GM10266 (cell line): ENCODE data around the gene JADE1.

ENCODE experiments used
- DNase-seq: peaks from one replicate; pipeline ENCODE4 v3.0.0; 2012; ENCODE audit errors: extremely low spot score
- TF ChIP-seq, protein P1 (sequence below): IDR thresholded peaks from 2 replicates; pipeline ENCODE4 v1.5.1; 2012; ENCODE audit warnings: mild to moderate bottlenecking, low read depth; ENCODE audit not compliant: control insufficient read depth, insufficient read depth; ENCODE audit errors: missing control alignments

The JADE1 gene

DNA sequence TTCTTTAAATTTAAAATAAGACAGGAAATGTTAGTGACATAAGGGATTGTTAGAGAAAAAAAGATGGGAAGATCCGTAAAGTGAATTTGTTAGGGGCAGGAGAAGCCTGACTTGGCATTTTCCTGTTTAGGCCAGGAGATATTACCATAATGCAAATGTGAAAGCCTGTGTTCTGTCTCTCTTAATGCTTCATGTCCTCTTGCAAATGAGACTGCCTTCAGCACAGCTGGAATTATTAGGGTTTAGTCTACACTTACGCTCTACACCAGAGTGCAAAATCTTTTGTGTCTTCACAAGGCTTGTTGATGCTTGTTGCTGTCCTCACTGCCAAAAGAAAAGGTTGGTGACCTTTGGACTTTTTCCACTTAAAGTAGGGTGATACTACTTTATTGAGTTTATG, 56.8 kb downstream of the JADE1 start:
- TF ChIP-seq, protein P1, sequence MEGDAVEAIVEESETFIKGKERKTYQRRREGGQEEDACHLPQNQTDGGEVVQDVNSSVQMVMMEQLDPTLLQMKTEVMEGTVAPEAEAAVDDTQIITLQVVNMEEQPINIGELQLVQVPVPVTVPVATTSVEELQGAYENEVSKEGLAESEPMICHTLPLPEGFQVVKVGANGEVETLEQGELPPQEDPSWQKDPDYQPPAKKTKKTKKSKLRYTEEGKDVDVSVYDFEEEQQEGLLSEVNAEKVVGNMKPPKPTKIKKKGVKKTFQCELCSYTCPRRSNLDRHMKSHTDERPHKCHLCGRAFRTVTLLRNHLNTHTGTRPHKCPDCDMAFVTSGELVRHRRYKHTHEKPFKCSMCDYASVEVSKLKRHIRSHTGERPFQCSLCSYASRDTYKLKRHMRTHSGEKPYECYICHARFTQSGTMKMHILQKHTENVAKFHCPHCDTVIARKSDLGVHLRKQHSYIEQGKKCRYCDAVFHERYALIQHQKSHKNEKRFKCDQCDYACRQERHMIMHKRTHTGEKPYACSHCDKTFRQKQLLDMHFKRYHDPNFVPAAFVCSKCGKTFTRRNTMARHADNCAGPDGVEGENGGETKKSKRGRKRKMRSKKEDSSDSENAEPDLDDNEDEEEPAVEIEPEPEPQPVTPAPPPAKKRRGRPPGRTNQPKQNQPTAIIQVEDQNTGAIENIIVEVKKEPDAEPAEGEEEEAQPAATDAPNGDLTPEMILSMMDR, result no peak
- DNase-seq, result no peak

DNA sequence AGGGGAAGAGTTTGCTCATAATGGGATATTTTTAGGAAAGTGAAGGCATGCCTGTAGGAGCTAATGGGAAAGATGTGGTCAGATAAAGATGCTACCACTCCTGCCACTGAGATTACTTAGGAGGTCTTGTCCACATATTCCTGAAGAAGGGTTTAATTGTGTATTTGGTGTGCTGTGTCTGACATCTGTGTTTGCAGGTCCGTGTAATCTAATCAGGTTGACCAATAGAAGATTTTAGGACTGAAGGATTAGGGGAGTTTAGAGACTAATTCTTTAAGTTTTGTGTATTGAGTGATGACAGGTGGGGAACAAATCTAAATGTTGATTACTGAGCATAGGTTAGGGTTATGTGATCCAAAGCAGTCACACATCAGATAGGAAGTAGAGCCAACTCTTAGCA, 57.2 kb downstream of the JADE1 start:
- no peak for DNase-seq
- TF ChIP-seq, protein P1, result no peak

DNA sequence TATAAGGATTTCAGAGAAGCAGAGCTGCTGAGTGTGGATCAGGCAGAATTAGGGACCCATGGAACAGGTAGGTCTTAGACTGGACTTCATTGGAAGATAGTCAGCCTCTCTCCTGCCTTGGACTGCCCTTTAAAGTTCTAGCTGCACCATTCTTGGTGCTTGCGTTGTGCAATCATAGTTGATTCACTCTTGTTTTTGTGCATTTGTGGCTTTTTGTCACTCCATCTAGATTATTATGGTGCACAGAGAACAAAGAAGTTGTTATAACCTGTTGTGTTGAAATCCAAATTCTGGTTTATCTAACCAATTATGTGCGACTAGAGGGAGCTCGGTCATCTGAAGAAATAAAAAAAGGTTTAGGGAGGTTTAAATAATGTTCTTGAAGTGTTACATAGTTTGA, 59.3 kb downstream of the JADE1 start:
- TF ChIP-seq, protein P1, result no peak
- DNase-seq, result no peak

DNA sequence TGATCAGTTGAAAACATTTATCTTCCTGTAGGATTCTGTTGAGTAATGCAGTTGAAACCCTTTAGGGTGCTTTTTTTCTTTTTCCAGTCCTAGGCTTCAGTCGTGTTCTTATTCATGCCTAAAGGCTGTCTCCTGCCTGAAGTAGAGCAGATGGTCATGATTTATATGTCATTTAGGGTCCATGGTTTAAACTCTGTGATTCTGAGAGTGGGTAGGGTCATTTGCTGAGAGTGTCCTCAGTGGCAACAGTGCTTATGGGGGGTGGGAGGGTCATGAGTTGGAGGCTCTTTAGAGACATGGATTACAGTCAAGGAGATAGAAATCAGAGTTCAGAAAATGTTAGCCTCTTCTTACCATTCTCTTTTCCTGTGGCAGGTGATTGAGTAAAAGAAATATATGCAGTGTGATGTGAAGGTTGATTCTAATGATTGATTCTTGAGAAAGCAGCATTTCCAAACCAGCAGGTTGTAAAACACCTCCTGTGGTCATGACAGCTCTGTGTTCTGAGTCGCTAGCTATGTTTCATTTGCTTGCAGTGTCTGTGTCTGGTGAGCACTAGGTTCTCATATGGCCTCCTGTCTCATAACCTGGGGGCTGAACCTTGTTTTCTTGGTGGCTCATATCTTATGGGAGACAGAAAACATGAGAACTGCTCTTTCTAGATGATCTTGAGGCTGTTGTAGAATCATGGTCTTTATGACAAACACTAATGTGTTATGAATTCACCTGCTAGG, 60.4 kb downstream of the JADE1 start:
- TF ChIP-seq, protein P1, result no peak
- no peak for DNase-seq

DNA sequence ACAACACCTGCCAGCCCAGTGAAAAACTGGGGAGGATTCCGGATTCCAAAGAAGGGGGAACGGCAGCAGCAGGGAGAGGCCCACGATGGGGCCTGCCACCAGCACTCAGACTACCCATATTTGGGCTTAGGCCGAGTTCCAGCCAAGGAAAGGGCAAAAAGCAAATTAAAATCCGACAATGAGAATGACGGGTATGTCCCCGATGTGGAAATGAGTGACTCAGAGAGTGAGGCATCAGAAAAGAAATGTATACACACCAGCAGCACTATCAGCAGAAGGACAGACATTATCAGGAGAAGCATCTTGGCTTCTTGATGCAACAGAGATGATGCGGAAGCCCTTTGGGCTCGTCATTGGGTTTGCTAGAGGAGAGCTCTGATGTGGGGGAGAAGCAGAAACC, 62.4 kb downstream of the JADE1 start:
- DNase-seq, result no peak
- TF ChIP-seq, protein P1, result no peak

DNA sequence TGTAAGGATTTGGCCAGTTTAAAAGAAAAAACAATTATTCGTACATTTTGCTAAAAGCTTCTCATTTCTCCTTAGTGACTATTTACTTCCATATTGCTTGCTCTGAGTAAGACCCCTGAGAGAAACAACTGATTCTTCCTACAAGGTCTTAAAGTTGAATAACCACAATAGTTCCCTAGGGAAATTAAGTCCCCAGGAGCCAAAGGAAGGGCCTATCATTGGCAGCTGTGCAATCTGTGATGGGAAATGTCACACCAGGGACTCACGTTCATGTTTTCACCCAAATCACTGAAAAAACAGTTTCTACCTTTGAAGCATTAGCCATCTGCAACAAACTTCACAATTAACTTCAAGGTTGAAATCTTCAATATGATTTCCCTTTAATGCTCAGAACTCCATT, 66.7 kb downstream of the JADE1 start:
- TF ChIP-seq, protein P1, result no peak
- DNase-seq, result no peak

DNA sequence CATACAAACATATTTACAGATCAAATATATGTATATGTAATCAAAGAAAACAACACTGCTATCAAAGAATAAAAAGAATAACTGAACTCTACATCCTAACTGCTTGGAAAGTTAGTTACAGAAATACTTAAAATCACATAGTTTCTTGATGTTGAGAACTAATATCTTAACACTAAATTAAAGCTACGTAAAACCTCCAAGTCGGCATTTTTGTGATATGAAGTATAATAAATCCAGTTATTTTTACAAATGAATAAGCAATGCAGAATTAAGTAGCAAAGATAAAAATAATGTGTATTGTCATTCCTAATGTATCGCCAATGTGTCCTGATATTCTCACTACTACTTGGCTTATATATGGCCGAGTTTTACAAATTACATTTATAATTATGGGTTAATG, 68.4 kb downstream of the JADE1 start:
- no peak for DNase-seq
- TF ChIP-seq, protein P1, result no peak
